PC-3 (cell line): ENCODE measurements around the gene D2HGDH. TPM values are rescaled to one million over a fixed set of nuclear protein-coding genes. Genes with fewer than 3 reads are reported as not detected.
A peak's percentile ranks its signal among the peaks of the same experiment; 100 is the strongest.

Experiments used
- ATAC-seq: fragments of 200-7000 bp; cut with Tn5 transposase; 2 replicates; pipeline ENCODE4 v1.9.1; 2020; ENCODE audit warnings: mild to moderate bottlenecking, moderate library complexity
- BruUV-seq: library from RNA; stranded (reverse); fragments of 400-500 nt; replicated peaks from 2 replicates; lab custom pipeline; 2021; lab: Mats Ljungman, UMichigan
- CTCF ChIA-PET: fragments of 300-600 bp; sonication (Branson Sonifier 250); formaldehyde crosslinking; loops from one replicate; lab custom pipeline; 2022; ENCODE audit warnings: antibody characterized with exemption; lab: Charles Lee
- POLR2A ChIA-PET: fragments of 300-600 bp; sonication (Branson Sonifier 250); formaldehyde crosslinking; loops from one replicate; lab custom pipeline; 2022; ENCODE audit warnings: antibody characterized with exemption; ENCODE audit not compliant: unreplicated experiment; lab: Charles Lee
- DNase-seq: peaks from one replicate; pipeline ENCODE4 v3.0.0-alpha.2; 2015
- H2AFZ ChIP-seq: fragments of 300-600 bp; sonication (generic); 2 replicates; pipeline ENCODE4 v1.6.0; 2016; ENCODE audit warnings: antibody characterized with exemption, low read length
- H3F3A ChIP-seq: fragments of 300-600 bp; sonication (generic); one replicate; pipeline ENCODE4 v1.6.0; 2017; ENCODE audit warnings: antibody characterized with exemption, low read length, control low read depth, mild to moderate bottlenecking; ENCODE audit not compliant: unreplicated experiment
- H3K27ac ChIP-seq: fragments of 300-600 bp; sonication (generic); 2 replicates; pipeline ENCODE4 v1.5.1; 2016; ENCODE audit warnings: mild to moderate bottlenecking, low read length
- H3K27me3 ChIP-seq: fragments of 300-600 bp; sonication (generic); 2 replicates; pipeline ENCODE4 v1.6.1; 2016; ENCODE audit warnings: low read length, mixed read lengths
- H3K36me3 ChIP-seq: fragments of 300-600 bp; sonication (generic); 2 replicates; pipeline ENCODE4 v1.6.1; 2016; ENCODE audit warnings: low read depth, mixed run types, low read length, mixed read lengths
- H3K4me1 ChIP-seq: fragments of 300-600 bp; sonication (generic); 2 replicates; pipeline ENCODE4 v1.5.1; 2016; ENCODE audit warnings: low read length; ENCODE audit not compliant: insufficient read depth
- H3K4me2 ChIP-seq: fragments of 300-600 bp; sonication (generic); 2 replicates; pipeline ENCODE4 v1.6.0; 2016; ENCODE audit warnings: low read length
- H3K4me3 ChIP-seq: fragments of 300-600 bp; sonication (generic); 2 replicates; pipeline ENCODE4 v1.5.1; 2016; ENCODE audit warnings: mild to moderate bottlenecking, low read length, mixed read lengths
- H3K79me2 ChIP-seq: fragments of 300-600 bp; sonication (generic); 2 replicates; pipeline ENCODE4 v1.6.1; 2017; ENCODE audit warnings: low read length, mixed read lengths
- H3K9ac ChIP-seq: fragments of 300-600 bp; sonication (generic); 2 replicates; pipeline ENCODE4 v1.6.0; 2016; ENCODE audit warnings: mild to moderate bottlenecking, low read length
- H3K9me2 ChIP-seq: fragments of 300-600 bp; sonication (generic); replicated peaks from 2 replicates; pipeline ENCODE4 v1.6.1; 2016; ENCODE audit warnings: mixed run types, low read length, mixed read lengths
- H3K9me3 ChIP-seq: fragments of 300-600 bp; sonication (generic); 2 replicates; pipeline ENCODE4 v1.6.1; 2016; ENCODE audit warnings: low read length, mixed read lengths
- H4K20me1 ChIP-seq: fragments of 300-600 bp; sonication (generic); 2 replicates; pipeline ENCODE4 v1.6.1; 2016; ENCODE audit warnings: low read length, mixed read lengths
- EZH2 ChIP-seq: fragments of 300-600 bp; sonication (generic); IDR thresholded peaks from one replicate; pipeline ENCODE4 v1.6.1; 2017; ENCODE audit warnings: antibody characterized with exemption, mild to moderate bottlenecking, low read length; ENCODE audit not compliant: unreplicated experiment
- EZH2phosphoT487 ChIP-seq: fragments of 300-600 bp; sonication (generic); IDR thresholded peaks from 2 replicates; pipeline ENCODE4 v1.6.1; 2018; ENCODE audit warnings: mild to moderate bottlenecking, antibody characterized with exemption, low read length, borderline replicate concordance
- intact Hi-C: fragments of 100-400 bp; cut with micrococcal nuclease; formaldehyde crosslinking; loops from 2 replicates; pipeline ENCODE4 v1.9.0; 2023
- total RNA-seq: library from RNA; depleted of rRNA; stranded (reverse); fragments of >200 nt; gene quantifications from 2 replicates; pipeline ENCODE4 v1.2.3, GENCODE V29; 2014
- TF ChIP-seq, protein P1 (sequence below): fragments of 300-600 bp; sonication (generic); conservative IDR thresholded peaks from 2 replicates; pipeline ENCODE4 v1.5.1; 2017; ENCODE audit warnings: antibody characterized with exemption, low read depth, mild to moderate bottlenecking, low read length

The D2HGDH gene
- total RNA-seq, 1 experiment from 2014 or later: 28.5 TPM

DNA sequence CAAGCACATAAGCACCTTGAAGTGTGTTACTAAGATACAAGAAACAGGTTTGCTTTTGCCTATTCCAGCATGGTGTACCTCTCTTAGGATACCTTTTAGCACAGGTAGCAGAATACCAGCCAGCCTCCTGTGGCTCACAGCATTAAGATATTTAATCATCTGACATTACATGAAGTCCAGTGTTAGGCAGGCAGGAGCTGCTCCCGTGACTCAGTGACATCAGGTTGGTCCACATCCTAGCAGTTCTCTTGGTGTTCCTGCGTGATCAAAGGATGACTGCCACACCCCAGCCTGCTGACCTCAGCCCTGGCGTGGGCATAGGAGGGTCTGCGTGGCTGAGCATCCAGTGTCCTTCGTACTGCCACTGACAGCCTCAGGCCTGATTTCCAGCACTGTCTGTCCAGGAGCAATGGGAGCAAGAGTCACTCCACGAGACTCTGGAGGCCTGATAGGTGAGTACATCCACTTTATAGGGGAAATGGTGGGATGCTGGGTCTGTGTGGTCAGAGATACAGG is 44.2 kb upstream of the D2HGDH start:
- Histone ChIP-seq H3K36me3 (no peaks in the 10 kb centered on the region), H3F3A (no peaks in the 10 kb centered on the region), H3K27ac (no peak overlapping the region), H3K27me3 (no peaks in the 10 kb centered on the region), H3K9me3 (no peaks in the 10 kb centered on the region), H3K9ac (no peak overlapping the region), H3K4me2 (no peak overlapping the region), H2AFZ (no peak overlapping the region), H3K4me1 (peaks cover 12% of the 10 kb centered on the region), H3K9me2 (no peaks in the 10 kb centered on the region), H4K20me1 (no peaks in the 10 kb centered on the region), H3K79me2 (peaks cover 30% of the 10 kb centered on the region), H3K4me3 (no peak overlapping the region)
- ATAC-seq: no peak
- DNase-seq: no peak
- CTCF ChIA-PET: no interaction called here
- TF ChIP-seq, protein P1, sequence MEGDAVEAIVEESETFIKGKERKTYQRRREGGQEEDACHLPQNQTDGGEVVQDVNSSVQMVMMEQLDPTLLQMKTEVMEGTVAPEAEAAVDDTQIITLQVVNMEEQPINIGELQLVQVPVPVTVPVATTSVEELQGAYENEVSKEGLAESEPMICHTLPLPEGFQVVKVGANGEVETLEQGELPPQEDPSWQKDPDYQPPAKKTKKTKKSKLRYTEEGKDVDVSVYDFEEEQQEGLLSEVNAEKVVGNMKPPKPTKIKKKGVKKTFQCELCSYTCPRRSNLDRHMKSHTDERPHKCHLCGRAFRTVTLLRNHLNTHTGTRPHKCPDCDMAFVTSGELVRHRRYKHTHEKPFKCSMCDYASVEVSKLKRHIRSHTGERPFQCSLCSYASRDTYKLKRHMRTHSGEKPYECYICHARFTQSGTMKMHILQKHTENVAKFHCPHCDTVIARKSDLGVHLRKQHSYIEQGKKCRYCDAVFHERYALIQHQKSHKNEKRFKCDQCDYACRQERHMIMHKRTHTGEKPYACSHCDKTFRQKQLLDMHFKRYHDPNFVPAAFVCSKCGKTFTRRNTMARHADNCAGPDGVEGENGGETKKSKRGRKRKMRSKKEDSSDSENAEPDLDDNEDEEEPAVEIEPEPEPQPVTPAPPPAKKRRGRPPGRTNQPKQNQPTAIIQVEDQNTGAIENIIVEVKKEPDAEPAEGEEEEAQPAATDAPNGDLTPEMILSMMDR: no peak
- no peak for TF ChIP-seq EZH2
- TF ChIP-seq EZH2phosphoT487: no peak
- BruUV-seq: no TSS peak
- POLR2A ChIA-PET: no interaction called here
- intact Hi-C loops: no loop called here

DNA sequence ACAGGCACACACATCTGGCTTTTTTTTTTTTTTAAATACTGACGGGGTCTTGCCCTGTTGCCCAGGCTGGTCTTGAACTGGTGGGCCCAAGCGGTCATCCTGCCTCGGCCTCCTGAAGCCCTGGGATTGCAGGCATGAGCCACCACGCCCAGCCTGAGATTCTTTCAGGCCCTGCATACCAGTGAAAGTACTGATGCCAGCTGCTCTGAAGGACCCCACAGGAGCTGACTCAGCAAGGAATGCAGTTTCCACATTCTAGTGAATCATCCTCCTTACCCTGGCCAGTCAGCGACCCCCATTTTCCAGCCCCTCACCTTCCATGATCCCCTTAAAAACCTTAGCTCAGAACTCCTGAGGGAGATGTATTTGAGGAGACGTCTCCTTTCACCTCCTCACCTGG is 42.0 kb upstream of the D2HGDH start:
- TF ChIP-seq EZH2: no peak
- TF ChIP-seq EZH2phosphoT487: no peak
- TF ChIP-seq, protein P1: no peak
- ATAC-seq (peak; percentile 40; the same call in 1 of the 2 replicates), DNase-seq (peak; percentile 49)
- Histone ChIP-seq H3F3A (no peaks in the 10 kb centered on the region), H3K27me3 (no peaks in the 10 kb centered on the region), H3K9ac (no peak overlapping the region), H3K9me2 (no peaks in the 10 kb centered on the region), H2AFZ (no peak overlapping the region), H3K79me2 (peaks cover 12% of the 10 kb centered on the region), H3K4me3 (no peak overlapping the region), H4K20me1 (no peaks in the 10 kb centered on the region), H3K36me3 (no peaks in the 10 kb centered on the region), H3K27ac (no peak overlapping the region), H3K4me2 (no peak overlapping the region), H3K4me1 (peaks cover 8% of the 10 kb centered on the region), H3K9me3 (no peaks in the 10 kb centered on the region)
- ChIA-PET POLR2A (no interaction called here), CTCF (no interaction called here)
- no TSS peak for BruUV-seq
- intact Hi-C loops: no loop called here

DNA sequence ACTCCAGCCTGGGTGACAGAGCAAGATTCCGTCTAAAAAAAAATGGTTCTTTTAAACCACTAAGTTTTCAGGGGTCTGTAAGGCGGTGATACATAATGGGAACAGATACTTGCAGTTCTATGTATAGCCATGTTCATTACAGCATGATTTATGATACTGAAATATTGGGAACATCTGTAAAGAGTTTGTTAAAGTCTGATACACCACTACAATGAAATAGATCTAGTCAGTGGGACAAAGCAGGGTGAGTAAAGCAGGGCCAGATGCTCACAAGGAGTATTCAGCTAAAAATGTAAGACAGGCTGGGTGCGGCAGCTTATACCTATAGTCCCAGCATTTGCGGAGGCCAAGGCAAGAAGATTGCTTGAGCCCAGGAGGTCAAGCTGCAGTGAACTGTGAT is 38.8 kb upstream of the D2HGDH start:
- DNase-seq (no peak), ATAC-seq (no peak)
- CTCF ChIA-PET: no interaction called here
- H3K4me1 ChIP-seq: no peaks in the 10 kb centered on the region
- BruUV-seq: no TSS peak
- no peaks in the 10 kb centered on the region for H3F3A ChIP-seq
- intact Hi-C loops: no loop called here
- no peaks in the 10 kb centered on the region for H3K9me2 ChIP-seq
- no peak overlapping the region for H3K4me3 ChIP-seq
- TF ChIP-seq EZH2phosphoT487 (no peak), EZH2 (no peak)
- TF ChIP-seq, protein P1: no peak
- POLR2A ChIA-PET: no interaction called here
- H3K27ac ChIP-seq: no peak overlapping the region
- no peaks in the 10 kb centered on the region for H3K27me3 ChIP-seq
- no peak overlapping the region for H3K9ac ChIP-seq
- H3K9me3 ChIP-seq: no peaks in the 10 kb centered on the region
- no peaks in the 10 kb centered on the region for H3K36me3 ChIP-seq
- H2AFZ ChIP-seq: no peak overlapping the region
- no peak overlapping the region for H3K4me2 ChIP-seq
- no peaks in the 10 kb centered on the region for H4K20me1 ChIP-seq
- no peaks in the 10 kb centered on the region; the same call in 1 of the 2 replicates for H3K79me2 ChIP-seq
